H9 (cell line): ENCODE results near the gene PKIB. TPM values are rescaled to one million over a fixed set of nuclear protein-coding genes. Genes with fewer than 3 reads are reported as not detected.

ENCODE experiments used
- DNase-seq: peaks from one replicate; pipeline ENCODE4 v3.0.0-alpha.2; 2017
- H2AFZ ChIP-seq: one replicate; pipeline ENCODE4 v1.6.1; 2013; ENCODE audit warnings: mild to moderate bottlenecking, low read length, control low read depth, moderate library complexity
- H2AK5ac ChIP-seq: 2 replicates; pipeline ENCODE4 v1.6.1; 2013; ENCODE audit warnings: low read length, control low read depth, mixed read lengths; ENCODE audit not compliant: insufficient read length
- H2BK120ac ChIP-seq: one replicate; pipeline ENCODE4 v1.6.1; 2013; ENCODE audit warnings: low read depth, mild to moderate bottlenecking, low read length, control low read depth, inconsistent platforms; ENCODE audit not compliant: poor library complexity, severe bottlenecking
- H2BK12ac ChIP-seq: 2 replicates; pipeline ENCODE4 v1.6.1; 2013; ENCODE audit warnings: low read length, control low read depth, mixed read lengths, low read depth; ENCODE audit not compliant: insufficient read length
- H2BK15ac ChIP-seq: 2 replicates; pipeline ENCODE4 v1.6.1; 2013; ENCODE audit warnings: low read depth, low read length, control low read depth
- H2BK20ac ChIP-seq: one replicate; pipeline ENCODE4 v1.6.1; 2013; ENCODE audit warnings: low read depth, mild to moderate bottlenecking, low read length, control low read depth, inconsistent platforms; ENCODE audit not compliant: poor library complexity, severe bottlenecking
- H2BK5ac ChIP-seq: 2 replicates; pipeline ENCODE4 v1.6.1; 2013; ENCODE audit warnings: low read length, control low read depth, mixed read lengths; ENCODE audit not compliant: insufficient read length
- H3K14ac ChIP-seq: 2 replicates; pipeline ENCODE4 v1.6.1; 2013; ENCODE audit warnings: low read length, control low read depth; ENCODE audit not compliant: insufficient read depth
- H3K18ac ChIP-seq: 2 replicates; pipeline ENCODE4 v1.6.1; 2013; ENCODE audit warnings: low read depth, mild to moderate bottlenecking, mixed read lengths, low read length, control low read depth; ENCODE audit not compliant: insufficient read length
- H3K23ac ChIP-seq: 2 replicates; pipeline ENCODE4 v1.6.1; 2013; ENCODE audit warnings: low read length, control low read depth, mixed read lengths, low read depth; ENCODE audit not compliant: insufficient read length
- H3K23me2 ChIP-seq: 2 replicates; pipeline ENCODE4 v1.6.1; 2013; ENCODE audit warnings: low read depth, mild to moderate bottlenecking, mixed read lengths, low read length, control low read depth; ENCODE audit not compliant: insufficient read length, poor library complexity, severe bottlenecking
- H3K27ac ChIP-seq: 2 replicates; pipeline ENCODE4 v1.5.1; 2013; ENCODE audit warnings: low read length, control low read depth, mixed read lengths, low read depth; ENCODE audit not compliant: insufficient read length
- H3K27me3 ChIP-seq: 2 replicates; pipeline ENCODE4 v1.6.1; 2013; ENCODE audit warnings: low read length, control low read depth, inconsistent platforms; ENCODE audit not compliant: insufficient read depth
- H3K4ac ChIP-seq: 2 replicates; pipeline ENCODE4 v1.6.1; 2013; ENCODE audit warnings: low read depth, mild to moderate bottlenecking, control low read depth, inconsistent platforms, low read length, moderate library complexity
- H3K4me1 ChIP-seq: 2 replicates; pipeline ENCODE4 v1.6.1; 2013; ENCODE audit warnings: low read length, control low read depth, inconsistent platforms; ENCODE audit not compliant: insufficient read depth
- H3K4me2 ChIP-seq: 2 replicates; pipeline ENCODE4 v1.6.1; 2013; ENCODE audit warnings: low read length, control low read depth, mixed read lengths; ENCODE audit not compliant: insufficient read length, insufficient read depth
- H3K56ac ChIP-seq: 2 replicates; pipeline ENCODE4 v1.6.1; 2013; ENCODE audit warnings: low read depth, mild to moderate bottlenecking, mixed read lengths, low read length, control low read depth; ENCODE audit not compliant: insufficient read length
- H3K79me1 ChIP-seq: 2 replicates; pipeline ENCODE4 v1.6.1; 2013; ENCODE audit warnings: low read depth, mild to moderate bottlenecking, moderate library complexity, low read length, control low read depth, inconsistent platforms; ENCODE audit not compliant: insufficient read depth, poor library complexity, severe bottlenecking
- H3K79me2 ChIP-seq: 2 replicates; pipeline ENCODE4 v1.6.1; 2013; ENCODE audit warnings: low read length, control low read depth, inconsistent platforms; ENCODE audit not compliant: insufficient read depth
- H3K9ac ChIP-seq: 2 replicates; pipeline ENCODE4 v1.6.1; 2013; ENCODE audit warnings: low read length, control low read depth, mixed read lengths; ENCODE audit not compliant: insufficient read length; ENCODE audit errors: extremely low read depth
- H3K9me3 ChIP-seq: one replicate; pipeline ENCODE4 v1.6.1; 2013; ENCODE audit warnings: low read depth, low read length, inconsistent platforms; ENCODE audit not compliant: control insufficient read depth
- H3T11ph ChIP-seq: one replicate; pipeline ENCODE4 v1.6.1; 2013; ENCODE audit warnings: mild to moderate bottlenecking, low read length, control low read depth, inconsistent platforms
- H4K20me1 ChIP-seq: one replicate; pipeline ENCODE4 v1.6.1; 2013; ENCODE audit not compliant: control insufficient read depth, insufficient read length, insufficient read depth
- H4K5ac ChIP-seq: 2 replicates; pipeline ENCODE4 v1.6.1; 2013; ENCODE audit warnings: low read depth, mild to moderate bottlenecking, mixed read lengths, low read length, control low read depth; ENCODE audit not compliant: insufficient read length
- H4K8ac ChIP-seq: replicated peaks from 2 replicates; pipeline ENCODE4 v1.6.1; 2013; ENCODE audit warnings: low read length, control low read depth, mixed read lengths, low read depth; ENCODE audit not compliant: insufficient read length
- H4K91ac ChIP-seq: 2 replicates; pipeline ENCODE4 v1.6.1; 2013; ENCODE audit warnings: low read depth, mild to moderate bottlenecking, moderate library complexity, mixed read lengths, low read length, control low read depth; ENCODE audit not compliant: insufficient read length
- H3K27ac Mint-ChIP-seq, 3 experiments: 2 replicates in 2 of 3; 3 replicates in 1 of 3; pipeline ENCODE4 v1.8.0; 2020 to 2021; ENCODE audit warnings: mixed read lengths in 3 of 3, mild to moderate bottlenecking in 1 of 3, moderate library complexity in 1 of 3
- H3K27me3 Mint-ChIP-seq: 2 replicates; pipeline ENCODE4 v1.8.0; 2021; ENCODE audit warnings: low read depth, mild to moderate bottlenecking, moderate library complexity, mixed read lengths
- H3K36me3 Mint-ChIP-seq, 3 experiments: 2 replicates in 2 of 3; 3 replicates in 1 of 3; pipeline ENCODE4 v1.8.0; 2020 to 2021; ENCODE audit warnings: low read depth in 3 of 3, mixed read lengths in 3 of 3; ENCODE audit not compliant: insufficient read depth in 1 of 3
- H3K4me1 Mint-ChIP-seq, 2 experiments: 2 replicates each; pipeline ENCODE4 v1.8.0; 2020; ENCODE audit warnings: mixed read lengths in 2 of 2
- H3K4me3 Mint-ChIP-seq, 2 experiments: 2 replicates in 1 of 2; 3 replicates in 1 of 2; pipeline ENCODE4 v1.8.0; 2020 to 2021; ENCODE audit warnings: mild to moderate bottlenecking in 2 of 2, mixed read lengths in 2 of 2, moderate library complexity in 1 of 2
- H3K9me3 Mint-ChIP-seq, 2 experiments: 2 replicates in 1 of 2; 3 replicates in 1 of 2; pipeline ENCODE4 v1.8.0; 2020; ENCODE audit warnings: mild to moderate bottlenecking in 2 of 2, mixed read lengths in 2 of 2, moderate library complexity in 1 of 2
- CTCF ChIP-seq: fragments of 200-600 bp; sonication (generic); conservative IDR thresholded peaks from 3 replicates; pipeline ENCODE4 v1.8.0; 2021; ENCODE audit warnings: antibody characterized with exemption, mild to moderate bottlenecking
- WGBS: extraction: QIAGEN DNeasy Blood & Tissue Kit; methylation state at CpG from one replicate; pipeline ENCODE4 v1.1.7; 2013; ENCODE audit warnings: missing lambda C conversion rate, low lambda C conversion rate, mixed read lengths; ENCODE audit not compliant: insufficient read length; ENCODE audit errors: extremely low coverage; 5-methylcytosine and 5-hydroxymethylcytosine counted together
- total RNA-seq: library from RNA; stranded (reverse); gene quantifications from 2 replicates; pipeline ENCODE4 v1.2.1, GENCODE V29; 2021

Gene PKIB
- total RNA-seq, 1 experiment from 2014 or later, result 46.5 TPM

GRCh38 chr6:122622479-122622878, 12.3 kb downstream of the PKIB start:
- H3K14ac ChIP-seq, result no peak overlapping the region
- no peak overlapping the region for H3K9ac ChIP-seq
- H4K20me1 ChIP-seq, result no peaks in the 10 kb centered on the region
- H3K4ac ChIP-seq, result no peak overlapping the region
- H3K23me2 ChIP-seq, result no peaks in the 10 kb centered on the region
- no peak overlapping the region for H3K4me2 ChIP-seq
- no peak overlapping the region for H2BK120ac ChIP-seq
- H4K5ac ChIP-seq, result no peak overlapping the region
- no peak for TF ChIP-seq CTCF
- H2AFZ ChIP-seq, result no peak overlapping the region
- H3K56ac ChIP-seq, result no peak overlapping the region
- peak overlapping the region; percentile 45 for H2BK12ac ChIP-seq
- DNase-seq, result no peak
- no peaks in the 10 kb centered on the region for H3K27me3 Mint-ChIP-seq
- H3K4me1 Mint-ChIP-seq, result peaks cover 0 to 5% of the 10 kb centered on the region in 2 experiments; a peak in 2 of 4 replicates
- no peak overlapping the region for H3K27ac ChIP-seq
- H3K27ac Mint-ChIP-seq, result peak overlapping the region in 1 of 3 experiments; percentile 69; a peak in 2 of 7 replicates
- H3K4me1 ChIP-seq, result no peaks in the 10 kb centered on the region
- no peaks in the 10 kb centered on the region for H3K9me3 ChIP-seq
- no peak overlapping the region for H3K4me3 Mint-ChIP-seq
- no peak overlapping the region for H2BK5ac ChIP-seq
- no peak overlapping the region for H2AK5ac ChIP-seq
- H3K9me3 Mint-ChIP-seq, result no peaks in the 10 kb centered on the region
- no peaks in the 10 kb centered on the region for H3K36me3 Mint-ChIP-seq
- H3K79me1 ChIP-seq, result no peaks in the 10 kb centered on the region
- H3T11ph ChIP-seq, result no peak overlapping the region
- no peak overlapping the region for H2BK20ac ChIP-seq
- no peaks in the 10 kb centered on the region for H3K79me2 ChIP-seq
- no peak overlapping the region for H3K23ac ChIP-seq
- no CpG with 5 or more reads among the region's 4 CpGs for WGBS
- no peak overlapping the region for H4K91ac ChIP-seq
- no peaks in the 10 kb centered on the region for H3K27me3 ChIP-seq
- no peak overlapping the region for H3K18ac ChIP-seq
- H2BK15ac ChIP-seq, result no peak overlapping the region
- H4K8ac ChIP-seq, result no peak overlapping the region
